GM10847 (cell line): ENCODE results near the gene RECK.

Experiments
- POLR2A ChIP-seq: IDR thresholded peaks from 2 replicates; pipeline ENCODE4 v1.6.1; 2011; ENCODE audit not compliant: insufficient read length; ENCODE audit errors: extremely low read depth

The RECK gene

GRCh38 chr9:36147441-36148175 is 110.9 kb downstream of the RECK start:
- TF ChIP-seq POLR2A = no peak

- no peak for TF ChIP-seq POLR2A
These were observed 111.8 kb downstream of the RECK start for GRCh38 chr9:36148311-36149051.

DNA sequence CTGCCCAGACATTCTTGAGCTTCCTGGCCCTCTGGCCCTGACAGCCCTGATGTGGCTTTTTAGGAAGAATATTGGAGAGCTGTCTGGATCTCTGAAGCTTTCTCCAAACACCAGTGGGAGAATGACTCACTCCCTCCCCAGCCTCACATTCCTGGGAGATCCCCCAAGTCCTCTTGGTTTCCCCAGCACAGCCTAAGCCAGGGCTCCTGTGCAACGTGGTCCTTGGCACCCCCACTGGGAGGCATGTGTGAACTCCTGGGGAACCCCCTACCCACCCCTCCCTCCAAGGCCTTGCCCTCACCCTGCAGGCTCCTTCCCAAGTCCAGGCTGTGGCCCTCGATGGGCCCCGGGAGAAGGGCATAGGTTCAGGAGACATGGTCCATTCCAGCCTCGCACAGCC is 112.5 kb downstream of the RECK start:
- no peak for TF ChIP-seq POLR2A

- TF ChIP-seq POLR2A = no peak
These were observed 114.0 kb downstream of the RECK start for GRCh38 chr9:36150574-36151315.

DNA sequence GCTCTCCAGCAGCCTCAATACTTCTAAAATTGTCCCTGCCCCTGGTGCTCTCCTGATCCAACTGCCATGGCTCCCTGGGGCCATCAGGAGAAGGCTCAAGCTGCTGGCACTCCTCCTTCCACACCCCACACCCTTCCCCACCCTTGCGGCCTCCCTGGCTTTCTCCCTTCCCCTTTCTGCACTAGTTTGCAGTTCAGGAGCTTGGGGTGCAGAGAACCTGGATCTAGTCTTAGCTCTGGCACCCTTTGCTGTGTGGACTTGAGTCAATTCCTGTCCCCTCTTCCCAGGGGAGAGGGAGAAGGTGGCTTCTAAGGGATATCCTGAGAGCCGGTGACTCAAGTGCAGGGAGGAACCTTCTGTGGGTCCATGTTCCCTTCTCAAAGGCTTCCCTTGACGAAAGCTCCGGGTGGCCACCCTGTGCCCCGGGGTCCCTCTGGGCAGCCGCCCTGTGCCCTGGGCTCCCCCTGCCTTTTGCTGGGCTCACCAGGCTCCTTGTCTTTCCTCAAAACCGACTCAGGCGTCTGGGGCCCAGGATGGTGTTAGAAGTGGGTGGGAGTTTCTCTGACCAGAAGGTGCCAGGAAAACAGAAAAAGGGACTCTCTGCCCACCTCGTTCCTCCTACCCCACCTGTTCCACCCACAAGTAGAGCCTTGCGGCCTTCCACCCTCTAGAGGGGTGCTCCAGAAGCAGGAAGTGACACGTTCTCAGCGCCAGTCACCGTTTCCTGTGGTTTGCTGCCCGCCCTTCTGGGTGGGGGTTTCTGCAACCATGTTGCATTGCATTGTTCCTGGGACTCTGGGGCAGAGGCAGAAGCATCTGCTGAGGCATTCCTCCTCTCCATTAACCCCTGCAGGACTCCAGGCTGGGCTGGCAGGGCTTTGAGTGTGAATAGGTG is 114.8 kb downstream of the RECK start:
- TF ChIP-seq POLR2A = peak; percentile 33

- TF ChIP-seq POLR2A = no peak
These were observed 116.2 kb downstream of the RECK start for GRCh38 chr9:36152741-36153438.

GRCh38 chr9:36153746-36154145 is 117.0 kb downstream of the RECK start:
- no peak for TF ChIP-seq POLR2A

GRCh38 chr9:36154331-36154952 is 117.7 kb downstream of the RECK start:
- no peak for TF ChIP-seq POLR2A

DNA sequence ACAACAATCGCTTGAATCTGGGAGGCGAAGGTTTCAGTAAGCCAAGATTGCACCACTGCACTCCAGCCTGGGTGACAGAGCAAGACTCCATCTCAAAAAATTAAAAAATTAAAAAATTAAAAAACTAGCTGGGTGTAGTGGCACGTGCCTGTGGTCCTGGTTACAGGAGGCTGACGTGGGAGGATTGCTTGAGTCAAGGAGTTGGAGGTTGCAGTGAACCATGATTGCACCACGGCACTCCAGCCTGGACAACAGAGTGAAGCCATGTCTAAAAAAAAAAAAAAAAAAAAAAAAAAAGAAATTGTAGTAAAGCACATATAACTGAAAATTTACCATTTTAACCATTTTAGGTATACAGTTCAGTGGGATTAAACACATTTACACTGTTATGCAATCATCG is 119.4 kb downstream of the RECK start:
- no peak for TF ChIP-seq POLR2A

DNA sequence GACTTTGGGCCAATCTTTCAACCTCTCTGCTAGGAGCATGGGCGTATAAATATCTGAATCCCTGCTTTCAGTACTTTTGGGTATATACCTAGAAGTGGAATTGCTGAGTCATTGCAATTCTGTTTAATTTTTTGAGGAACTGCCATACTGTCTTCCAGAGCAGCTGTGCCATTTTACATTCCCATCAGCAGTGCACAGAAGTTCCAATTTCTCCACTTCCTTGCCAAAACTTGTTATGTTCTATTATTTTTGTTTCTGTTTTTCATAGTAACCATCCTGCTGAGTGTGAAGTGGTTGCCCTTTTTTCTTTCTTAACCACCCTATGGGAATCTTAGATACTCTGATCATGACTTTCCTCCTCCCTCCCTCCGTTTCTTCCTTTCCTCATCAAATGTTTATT is 121.4 kb downstream of the RECK start:
- no peak for TF ChIP-seq POLR2A

GRCh38 chr9:36158917-36159316 is 122.2 kb downstream of the RECK start:
- no peak for TF ChIP-seq POLR2A

GRCh38 chr9:36161187-36161586 is 124.5 kb downstream of the RECK start:
- no peak for TF ChIP-seq POLR2A

DNA sequence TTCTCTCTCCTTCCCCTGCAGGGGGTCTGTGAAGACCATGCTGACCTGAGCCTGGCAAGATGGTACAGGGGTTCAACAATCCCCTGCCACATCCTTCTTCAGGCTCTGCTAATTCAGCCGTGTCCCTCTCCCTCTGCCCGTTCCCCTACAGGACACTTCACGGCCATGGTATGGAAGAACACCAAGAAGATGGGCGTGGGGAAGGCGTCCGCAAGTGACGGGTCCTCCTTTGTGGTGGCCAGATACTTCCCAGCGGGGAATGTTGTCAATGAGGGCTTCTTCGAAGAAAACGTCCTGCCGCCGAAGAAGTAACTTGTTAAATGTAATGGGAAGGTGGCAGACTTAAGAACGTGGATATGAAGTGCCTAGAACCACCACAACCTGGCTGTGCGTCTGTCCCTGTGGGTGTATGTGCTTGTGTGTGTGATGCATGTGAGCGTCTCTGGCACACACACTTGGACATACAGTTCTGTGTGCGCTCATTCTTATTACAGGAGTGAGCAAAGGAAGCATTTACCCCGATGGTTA is 125.6 kb downstream of the RECK start:
- no peak for TF ChIP-seq POLR2A
